Amniotic stem cell (primary cell): ENCODE data around the gene DMBT1.

ENCODE experiments used
- DNase-seq: peaks from one replicate; lab custom pipeline; 2025; lab: John Stamatoyannopoulos, UW

Gene DMBT1

GRCh38 chr10:122671355-122671754 is 110.8 kb downstream of the DMBT1 start:
- DNase-seq = no peak

DNA sequence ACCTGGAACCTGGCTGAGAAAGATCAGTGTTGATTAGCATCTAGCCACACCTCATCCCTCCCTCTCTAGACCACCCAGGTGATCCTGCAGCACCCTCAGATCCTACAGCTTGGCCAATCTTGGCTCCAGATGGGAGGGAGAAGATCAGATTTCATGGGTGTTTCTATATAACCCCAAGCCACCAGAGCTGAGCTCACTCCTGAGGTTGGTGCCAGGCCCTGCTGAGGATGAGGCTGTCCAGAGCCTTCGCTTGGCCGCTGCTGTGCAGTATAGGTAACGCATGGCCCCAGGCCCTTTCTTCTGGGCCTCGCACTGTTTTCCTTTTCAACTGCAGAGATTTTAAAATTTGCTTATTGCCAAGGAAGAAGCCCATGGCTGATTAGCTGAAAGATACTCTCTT is 112.1 kb downstream of the DMBT1 start:
- no peak for DNase-seq

DNA sequence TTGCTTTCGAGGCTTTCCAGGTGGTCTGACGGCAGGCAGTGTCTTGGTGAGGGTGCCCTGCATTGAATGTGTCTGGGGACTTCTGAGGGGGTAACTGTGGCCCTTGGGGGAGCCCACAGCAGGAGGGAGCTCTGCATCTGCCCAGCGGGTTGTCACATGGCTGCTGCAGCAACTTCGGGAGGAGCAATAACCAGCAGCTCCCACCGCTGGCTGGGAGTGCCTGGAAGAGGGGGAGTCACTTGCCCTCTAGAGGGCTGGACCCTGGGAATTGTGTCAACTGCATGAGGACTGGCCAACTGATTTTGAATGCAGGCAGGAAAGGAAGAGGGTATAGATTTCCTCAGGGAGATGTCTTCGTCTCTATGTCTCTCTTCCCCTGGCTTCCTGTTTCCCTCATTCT is 112.7 kb downstream of the DMBT1 start:
- no peak for DNase-seq

GRCh38 chr10:122673731-122674130 is 113.2 kb downstream of the DMBT1 start:
- DNase-seq = no peak

- no peak for DNase-seq
These were observed 114.2 kb downstream of the DMBT1 start for GRCh38 chr10:122674781-122675180.

GRCh38 chr10:122675278-122675677 is 114.7 kb downstream of the DMBT1 start:
- no peak for DNase-seq

GRCh38 chr10:122678266-122678665 is 117.7 kb downstream of the DMBT1 start:
- no peak for DNase-seq

GRCh38 chr10:122682522-122682921 is 122.0 kb downstream of the DMBT1 start:
- DNase-seq = no peak

DNA sequence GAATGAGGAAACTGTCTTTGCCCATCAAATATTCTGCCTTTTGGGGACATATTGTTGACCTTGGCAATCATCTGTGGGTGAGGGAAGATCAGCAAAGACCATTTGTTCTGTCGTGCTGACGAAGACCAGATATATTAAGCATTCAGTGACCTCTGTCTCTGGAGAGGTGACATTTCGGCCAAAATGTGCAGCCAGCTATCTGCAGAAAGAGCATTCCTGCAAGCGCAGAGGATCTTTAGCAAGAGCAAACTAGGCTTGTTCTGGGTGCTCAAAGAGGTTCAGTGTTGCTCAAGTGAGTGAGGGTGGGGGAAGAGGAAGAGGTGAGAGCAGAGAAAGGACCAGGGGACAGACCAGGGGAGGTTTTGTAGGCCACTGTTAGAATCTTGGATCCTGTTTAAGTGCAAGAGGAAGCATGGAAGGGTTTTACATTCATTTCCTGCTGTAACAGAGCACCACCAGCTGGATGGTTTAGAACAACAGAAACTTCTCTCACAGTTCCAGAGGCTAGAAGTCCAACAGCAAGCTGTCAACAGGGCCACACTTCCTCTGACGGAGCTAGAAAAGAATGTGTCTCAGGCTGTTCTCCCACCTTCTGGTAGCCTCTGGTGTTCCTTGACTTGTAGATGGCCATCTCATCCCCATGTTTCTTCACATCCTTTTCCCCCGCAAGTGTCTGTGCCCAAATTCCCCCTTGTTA is 127.9 kb downstream of the DMBT1 start:
- no peak for DNase-seq

DNA sequence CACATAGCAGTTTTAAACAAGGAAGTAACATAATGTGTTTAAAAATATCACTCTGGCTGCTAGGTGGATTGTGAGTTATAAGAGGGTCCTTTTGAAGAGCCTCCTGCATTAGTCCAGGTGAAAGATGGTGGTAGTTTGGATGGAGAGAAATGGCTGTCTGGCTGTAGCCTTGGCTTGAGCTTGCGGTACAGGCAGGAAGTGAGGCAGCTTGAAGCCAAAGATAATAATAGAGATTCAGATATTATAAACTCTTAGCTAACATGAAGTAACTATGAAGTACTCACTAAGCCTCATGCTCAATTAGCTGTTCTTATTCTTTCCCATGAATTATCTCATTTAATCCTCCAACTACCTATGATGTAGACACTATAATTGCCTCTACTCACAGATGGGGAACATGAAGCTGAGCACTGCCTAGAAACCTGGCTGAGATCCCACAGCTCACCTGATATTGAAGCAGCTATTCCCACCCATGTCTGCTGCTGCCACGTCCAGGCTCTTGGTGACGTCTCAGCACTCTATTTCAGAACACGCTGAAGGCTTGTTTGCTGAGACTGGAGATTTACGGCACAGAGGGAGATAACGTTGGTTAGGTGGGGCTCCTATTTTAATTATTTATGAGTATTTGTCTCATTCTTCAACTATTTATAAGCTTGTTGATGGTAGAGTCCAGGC is 128.7 kb downstream of the DMBT1 start:
- no peak for DNase-seq

GRCh38 chr10:122692744-122693143 is 132.2 kb downstream of the DMBT1 start:
- no peak for DNase-seq
